Esophagus squamous epithelium (tissue), 5 donors: ENCODE data around the gene PCYT1A. TPM values are rescaled to one million over a fixed set of nuclear protein-coding genes. Genes with fewer than 3 reads are reported as not detected.

Experiments used
- DNase-seq: peaks from one replicate; lab custom pipeline; 2025; lab: John Stamatoyannopoulos, UW
- H3K27ac ChIP-seq, 4 donors: fragments of 200-600 bp; sonication (generic); one replicate each; pipeline ENCODE4 v1.5.1; 2016 to 2019; ENCODE audit warnings: mild to moderate bottlenecking in 1 of 4
- H3K27me3 ChIP-seq, 4 donors: fragments of 200-600 bp; sonication (generic); 1 replicate in 3 of 4; 2 replicates in 1 of 4; pipeline versions ENCODE4 v1.5.1 to v1.6.0; 2017 to 2021; ENCODE audit warnings: antibody characterized with exemption in 1 of 4
- H3K36me3 ChIP-seq, 3 donors: fragments of 200-600 bp; sonication (generic); one replicate each; pipeline ENCODE4 v1.5.1; 2016 to 2019
- H3K4me1 ChIP-seq, 3 donors: fragments of 200-600 bp; sonication (generic); one replicate each; pipeline ENCODE4 v1.5.1; 2017 to 2019
- H3K4me3 ChIP-seq, 4 donors: fragments of 200-600 bp; sonication (generic); 1 replicate in 3 of 4; 2 replicates in 1 of 4; pipeline ENCODE4 v1.5.1; 2016 to 2019; ENCODE audit warnings: mild to moderate bottlenecking in 2 of 4, moderate library complexity in 1 of 4
- H3K9me3 ChIP-seq, 3 donors: fragments of 200-600 bp; sonication (generic); one replicate each; pipeline ENCODE4 v1.5.1; 2016 to 2019
- POLR2A ChIP-seq, 4 donors: fragments of 450-650 bp; IDR thresholded peaks; one replicate each; pipeline ENCODE4 v1.6.1; 2017; ENCODE audit warnings: antibody characterized with exemption in 4 of 4, mild to moderate bottlenecking in 4 of 4, moderate library complexity in 3 of 4
- WGBS, 2 donors: methylation state at CpG; one replicate each; pipeline ENCODE4 v1.1.5; 2018; 5-methylcytosine and 5-hydroxymethylcytosine counted together
- intact Hi-C: fragments of 100-400 bp; cut with DNase I; formaldehyde crosslinking; loops from one replicate; pipeline ENCODE4 v1.15.0; 2022
- total RNA-seq, 4 donors: library from RNA; depleted of rRNA; stranded (reverse); fragments of >200 nt; gene quantifications; one replicate each; pipeline ENCODE4 v1.1.0, GENCODE V29; 2016
- TF ChIP-seq, protein P1 (sequence below), 6 experiments: fragments of 450-650 bp in 4 of 6; fragments of 200-600 bp in 2 of 6; sonication (generic) in 2 of 6; IDR thresholded peaks; one replicate each; pipeline ENCODE4 v1.5.1; 2016 to 2019; ENCODE audit warnings: antibody characterized with exemption in 6 of 6, mild to moderate bottlenecking in 4 of 6, moderate library complexity in 4 of 6
- donor health status: DM: yes; HTN: yes; CAD: no.

PCYT1A gene
- total RNA-seq, 4 donors from 2014 or later = 62.9 to 104 (median 91.7) TPM

DNA sequence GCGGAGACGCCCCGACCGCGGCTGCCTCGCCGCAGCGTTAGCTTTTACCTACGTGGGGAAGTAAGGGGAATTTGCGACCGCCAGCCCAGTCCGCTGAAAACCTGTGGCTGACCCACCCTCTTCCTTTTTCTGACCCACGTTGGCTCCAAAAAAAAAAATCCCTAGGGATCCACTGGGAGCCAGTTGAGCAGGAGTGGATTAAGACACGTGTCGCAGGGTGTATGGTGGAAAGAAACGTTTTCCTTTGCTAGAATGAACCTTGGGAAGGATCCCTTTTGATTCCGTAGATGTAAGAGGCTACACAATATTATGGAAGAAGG, 575 bp upstream of the PCYT1A start:
- DNase-seq = no peak
- WGBS, 2 donors = 2 to 3% methylated on average over 6 to 9 of the region's 17 CpGs
- TF ChIP-seq POLR2A (IDR thresholded peaks at IDR 0.05) = no peak
- TF ChIP-seq, protein P1, sequence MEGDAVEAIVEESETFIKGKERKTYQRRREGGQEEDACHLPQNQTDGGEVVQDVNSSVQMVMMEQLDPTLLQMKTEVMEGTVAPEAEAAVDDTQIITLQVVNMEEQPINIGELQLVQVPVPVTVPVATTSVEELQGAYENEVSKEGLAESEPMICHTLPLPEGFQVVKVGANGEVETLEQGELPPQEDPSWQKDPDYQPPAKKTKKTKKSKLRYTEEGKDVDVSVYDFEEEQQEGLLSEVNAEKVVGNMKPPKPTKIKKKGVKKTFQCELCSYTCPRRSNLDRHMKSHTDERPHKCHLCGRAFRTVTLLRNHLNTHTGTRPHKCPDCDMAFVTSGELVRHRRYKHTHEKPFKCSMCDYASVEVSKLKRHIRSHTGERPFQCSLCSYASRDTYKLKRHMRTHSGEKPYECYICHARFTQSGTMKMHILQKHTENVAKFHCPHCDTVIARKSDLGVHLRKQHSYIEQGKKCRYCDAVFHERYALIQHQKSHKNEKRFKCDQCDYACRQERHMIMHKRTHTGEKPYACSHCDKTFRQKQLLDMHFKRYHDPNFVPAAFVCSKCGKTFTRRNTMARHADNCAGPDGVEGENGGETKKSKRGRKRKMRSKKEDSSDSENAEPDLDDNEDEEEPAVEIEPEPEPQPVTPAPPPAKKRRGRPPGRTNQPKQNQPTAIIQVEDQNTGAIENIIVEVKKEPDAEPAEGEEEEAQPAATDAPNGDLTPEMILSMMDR (IDR thresholded peaks at IDR 0.05) = no peak
- H3K27ac ChIP-seq = peak overlapping the region; percentile 91 to 97 (median 92)
- H3K36me3 ChIP-seq = no peaks in the 10 kb centered on the region
- H3K9me3 ChIP-seq = no peaks in the 10 kb centered on the region
- no peaks in the 10 kb centered on the region for H3K27me3 ChIP-seq
- intact Hi-C loops = no loop called here
- peaks cover 14 to 48% (median 31%) of the 10 kb centered on the region in 3 donors for H3K4me1 ChIP-seq
- H3K4me3 ChIP-seq = peak overlapping the region; percentile 80 to 92 (median 88)

DNA sequence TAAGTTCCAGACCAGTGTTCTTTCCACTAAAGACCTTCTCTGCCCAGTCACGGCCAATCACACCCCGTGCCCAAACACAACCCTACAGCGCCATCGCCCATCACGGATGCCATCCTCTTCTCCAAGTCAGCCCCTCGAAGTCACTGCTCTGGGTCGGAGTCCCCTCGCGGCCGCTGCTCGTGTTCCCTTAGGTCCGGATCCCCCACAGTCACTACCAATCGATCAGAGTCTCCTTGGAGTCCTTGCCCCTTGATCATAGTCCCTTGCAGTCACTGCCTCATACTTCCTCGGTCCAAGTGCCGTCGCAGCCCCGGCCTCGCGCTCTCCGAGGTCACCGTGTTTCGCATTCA, 461 bp downstream of the PCYT1A start:
- no peaks in the 10 kb centered on the region for H3K36me3 ChIP-seq
- H3K4me3 ChIP-seq = peak overlapping the region; percentile 80 to 92 (median 88)
- H3K27me3 ChIP-seq = no peaks in the 10 kb centered on the region
- no peak for DNase-seq
- TF ChIP-seq, protein P1 (IDR thresholded peaks at IDR 0.05) = no peak
- no peak for TF ChIP-seq POLR2A (IDR thresholded peaks at IDR 0.05)
- H3K9me3 ChIP-seq = no peaks in the 10 kb centered on the region
- intact Hi-C loops = no loop called here
- H3K4me1 ChIP-seq = peaks cover 14 to 48% (median 31%) of the 10 kb centered on the region in 3 donors
- WGBS, 2 donors = 0 to 1% methylated on average over 13 to 22 of the region's 22 CpGs
- peak overlapping the region; percentile 91 to 97 (median 92) for H3K27ac ChIP-seq

DNA sequence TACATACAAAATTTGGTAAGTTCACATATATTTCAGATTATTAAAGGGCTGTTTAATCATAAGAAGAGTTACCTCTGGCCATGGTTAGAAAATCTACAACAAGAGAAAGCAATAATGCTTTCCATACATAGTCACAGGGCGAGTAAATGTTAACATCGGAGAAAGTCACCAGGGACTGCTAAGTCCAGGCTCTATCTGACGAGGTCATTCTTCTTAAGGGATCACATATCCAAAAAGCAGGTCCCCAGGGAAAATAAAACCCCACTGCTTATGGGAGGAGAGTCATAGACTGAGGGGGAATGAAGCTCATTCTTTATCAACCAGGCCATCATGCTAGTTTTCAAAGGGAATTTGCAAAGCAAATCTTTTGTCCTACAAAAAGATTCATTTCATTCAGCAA, 3.1 kb downstream of the PCYT1A start:
- H3K4me1 ChIP-seq = peaks cover 14 to 66% (median 38%) of the 10 kb centered on the region in 3 donors
- no peak overlapping the region for H3K27ac ChIP-seq
- H3K27me3 ChIP-seq = no peaks in the 10 kb centered on the region

DNA sequence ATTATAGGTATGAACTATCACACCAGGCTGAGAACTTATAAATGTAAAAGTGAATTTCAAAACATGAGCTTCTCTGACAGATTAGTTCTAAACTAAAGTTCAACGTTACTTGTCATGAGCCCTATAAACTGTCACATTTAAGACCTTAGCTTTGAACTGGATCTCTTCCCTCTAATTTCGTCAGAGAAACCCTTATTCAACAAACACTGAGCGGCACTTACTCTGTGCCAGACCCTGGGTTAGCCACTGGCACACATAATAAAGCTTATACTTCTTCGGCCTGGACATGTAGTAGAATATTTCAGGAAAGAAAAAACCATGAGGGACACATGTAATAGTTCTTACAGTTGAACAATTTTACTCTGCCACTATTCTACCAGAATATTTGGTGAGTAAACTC, 5.6 kb downstream of the PCYT1A start:
- H3K27me3 ChIP-seq = no peaks in the 10 kb centered on the region
- 83 to 93% methylated on average over 4 of the region's 4 CpGs for WGBS, 2 donors
- H3K4me1 ChIP-seq = peaks cover 14 to 77% (median 50%) of the 10 kb centered on the region in 3 donors
- H3K27ac ChIP-seq = no peak overlapping the region
- no peak for TF ChIP-seq POLR2A (IDR thresholded peaks at IDR 0.05)
- TF ChIP-seq, protein P1 (IDR thresholded peaks at IDR 0.05) = no peak
- intact Hi-C loops = no loop called here
- H3K9me3 ChIP-seq = no peaks in the 10 kb centered on the region
- no peak for DNase-seq
- H3K4me3 ChIP-seq = no peak overlapping the region
- H3K36me3 ChIP-seq = no peaks in the 10 kb centered on the region

More for the DNA sequence above, 3.1 kb downstream of the PCYT1A start:
- Histone ChIP-seq H3K4me3 (no peak overlapping the region), H3K36me3 (no peaks in the 10 kb centered on the region), H3K9me3 (no peaks in the 10 kb centered on the region)
- intact Hi-C loops = no loop called here
- no peak for DNase-seq
- 71 to 76% methylated on average over 3 of the region's 3 CpGs for WGBS, 2 donors
- TF ChIP-seq, protein P1 (IDR thresholded peaks at IDR 0.05) = no peak
- TF ChIP-seq POLR2A (IDR thresholded peaks at IDR 0.05) = no peak

DNA sequence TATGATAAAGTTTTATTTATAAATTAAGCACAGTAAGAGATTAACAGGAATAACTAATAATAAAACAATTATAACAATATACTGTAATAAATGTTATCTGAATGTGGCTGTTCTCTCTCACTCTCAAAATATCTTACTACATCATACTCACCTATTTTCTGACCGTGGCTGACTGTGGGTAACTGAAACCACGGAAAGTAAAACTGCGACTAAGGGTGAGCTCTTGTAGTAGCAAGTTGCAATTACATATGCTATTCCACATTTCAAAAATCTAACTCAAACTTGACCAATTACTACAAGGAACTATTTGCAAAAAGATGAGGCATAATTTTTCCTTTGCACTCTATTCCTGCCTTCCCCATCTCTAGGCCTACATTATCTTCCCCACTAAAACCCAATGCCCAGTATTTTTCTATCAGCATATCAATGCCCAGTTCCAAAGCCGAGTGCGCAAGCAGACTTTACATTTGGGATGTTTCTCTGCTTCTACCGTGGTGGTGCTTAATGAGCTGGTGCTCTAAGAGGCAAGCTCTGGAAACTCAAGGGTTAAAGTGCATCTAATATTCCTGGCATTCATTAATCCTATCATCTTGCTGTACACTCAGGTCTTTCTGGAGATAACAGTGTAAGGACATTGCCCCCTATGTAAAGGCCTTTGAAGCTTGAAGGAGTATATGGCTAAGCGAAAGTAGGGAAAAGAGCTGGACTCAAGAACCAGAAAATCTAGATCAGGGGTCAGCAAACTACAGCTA, 6.7 kb downstream of the PCYT1A start:
- Histone ChIP-seq H3K36me3 (no peaks in the 10 kb centered on the region), H3K4me3 (no peak overlapping the region), H3K9me3 (no peaks in the 10 kb centered on the region), H3K4me1 (peaks cover 4 to 66% (median 40%) of the 10 kb centered on the region in 3 donors), H3K27me3 (no peaks in the 10 kb centered on the region), H3K27ac (peak overlapping the region in 1 of 4 donors; percentile 19)
- intact Hi-C loops = no loop called here
- TF ChIP-seq, protein P1 (IDR thresholded peaks at IDR 0.05) = no peak
- no peak for TF ChIP-seq POLR2A (IDR thresholded peaks at IDR 0.05)
- 76 to 89% methylated on average over 7 of the region's 7 CpGs for WGBS, 2 donors
- no peak for DNase-seq
